ENCODE data around the gene NOLC1. TPM values are rescaled to one million over a fixed set of nuclear protein-coding genes. Genes with fewer than 3 reads are reported as not detected.

NOLC1 gene
- total RNA-seq (45.0 and 50.2 TPM in 2 replicates), polyA plus RNA-seq (32.9 and 67.2 TPM in 2 replicates), polyA minus RNA-seq (22.2 and 24.5 TPM in 2 replicates)
- 47.5 TPM for total RNA-seq (2013)

- H3K27me3 Mint-ChIP-seq: no peaks in the 10 kb centered on the region
- peak; percentile 97 for ATAC-seq (ENCODE audit: low read depth)
- Histone ChIP-seq H2AFZ (ENCODE audit: insufficient read depth, low read depth, low read length, poor library complexity, severe bottlenecking) (peak within 1 kb of the TSS; percentile 89), H3K4me3 (ENCODE audit: control extremely low read depth in 1 of 5, extremely low read depth in 1 of 5, insufficient read depth in 1 of 5, low read depth in 2 of 5, low read length in 4 of 5) (peak within 1 kb of the TSS; percentile 22 to 99 (median 96)), H3K9me3 (ENCODE audit: control extremely low read depth in 1 of 3, control insufficient read depth in 2 of 3, insufficient read depth in 1 of 3, low read length in 2 of 3) (peaks cover 0 to 5% (median 0%) of the 10 kb centered on the region in 3 donors), H3K9ac (ENCODE audit: low read length) (peak within 1 kb of the TSS; percentile 99), H3K79me2 (ENCODE audit: control insufficient read depth, insufficient read depth, low read length) (peaks cover 48% of the 10 kb centered on the region), H3K4me1 (ENCODE audit: control insufficient read depth in 2 of 2, insufficient read depth in 2 of 2, low read length in 2 of 2) (peaks cover 15 to 24% of the 10 kb centered on the region in 2 donors), H3K4me2 (replicated peaks; ENCODE audit: low read depth, low read length, poor library complexity, severe bottlenecking) (peak within 1 kb of the TSS; percentile 95), H3K36me3 (replicated peaks in 1 of 2; ENCODE audit: control extremely low read depth in 1 of 2, control insufficient read depth in 1 of 2, extremely low read depth in 1 of 2, insufficient read depth in 2 of 2, low read length in 1 of 2) (peaks cover 0 to 45% of the 10 kb centered on the region in 2 experiments), H3K27me3 (replicated peaks in 1 of 4; ENCODE audit: control extremely low read depth in 1 of 4, control insufficient read depth in 3 of 4, insufficient read depth in 4 of 4, low read length in 3 of 4) (no peaks in the 10 kb centered on the region), H3K27ac (ENCODE audit: low read length in 2 of 2) (peak within 1 kb of the TSS; percentile 85 to 93), H4K20me1 (ENCODE audit: control insufficient read depth, insufficient read depth, low read length, poor library complexity, severe bottlenecking) (peaks cover 33% of the 10 kb centered on the region)
- ChIA-PET CTCF (interaction anchor here (0.6 to 1.4 kb wide), 6 partner anchors 17 to 272 kb away, joined by 3 to 5 read pairs (median 3); partner anchors contain the start of gene PPRC1), POLR2A (interaction anchor here (0.6 to 1.3 kb wide), 5 partner anchors 29 to 492 kb away, joined by 3 to 6 read pairs (median 3); partner anchors contain the start of genes LDB1, NPM3 and TRIM8)
- no peaks in the 10 kb centered on the region for H3K9me3 Mint-ChIP-seq (ENCODE audit: insufficient read depth)
- intact Hi-C loops (cut with micrococcal nuclease): loop anchor here (1.0 to 5.0 kb wide), 12 partner anchors 20 to 1245 kb away; partner anchors contain the start of genes ARL3, ARMH3, ATP5MK and FBXL15
- H3K27ac Mint-ChIP-seq: peak within 1 kb of the TSS; percentile 95
- H3K4me1 Mint-ChIP-seq: peaks cover 36% of the 10 kb centered on the region
- peak within 1 kb of the TSS; percentile 95 for H3K4me3 Mint-ChIP-seq
- 7% methylated on average over 55 of the region's 59 CpGs for WGBS (ENCODE audit: insufficient coverage)
- DNase-seq: peak; percentile 100
- TF ChIP-seq EZH2 (IDR thresholded peaks at IDR 0.05; ENCODE audit: borderline replicate concordance, insufficient read depth, low read depth, low read length, poor library complexity, severe bottlenecking): no peak
- TF ChIP-seq, protein P1, sequence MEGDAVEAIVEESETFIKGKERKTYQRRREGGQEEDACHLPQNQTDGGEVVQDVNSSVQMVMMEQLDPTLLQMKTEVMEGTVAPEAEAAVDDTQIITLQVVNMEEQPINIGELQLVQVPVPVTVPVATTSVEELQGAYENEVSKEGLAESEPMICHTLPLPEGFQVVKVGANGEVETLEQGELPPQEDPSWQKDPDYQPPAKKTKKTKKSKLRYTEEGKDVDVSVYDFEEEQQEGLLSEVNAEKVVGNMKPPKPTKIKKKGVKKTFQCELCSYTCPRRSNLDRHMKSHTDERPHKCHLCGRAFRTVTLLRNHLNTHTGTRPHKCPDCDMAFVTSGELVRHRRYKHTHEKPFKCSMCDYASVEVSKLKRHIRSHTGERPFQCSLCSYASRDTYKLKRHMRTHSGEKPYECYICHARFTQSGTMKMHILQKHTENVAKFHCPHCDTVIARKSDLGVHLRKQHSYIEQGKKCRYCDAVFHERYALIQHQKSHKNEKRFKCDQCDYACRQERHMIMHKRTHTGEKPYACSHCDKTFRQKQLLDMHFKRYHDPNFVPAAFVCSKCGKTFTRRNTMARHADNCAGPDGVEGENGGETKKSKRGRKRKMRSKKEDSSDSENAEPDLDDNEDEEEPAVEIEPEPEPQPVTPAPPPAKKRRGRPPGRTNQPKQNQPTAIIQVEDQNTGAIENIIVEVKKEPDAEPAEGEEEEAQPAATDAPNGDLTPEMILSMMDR (IDR thresholded peaks at IDR 0.05): no peak
Observed at GRCh38 chr10:102151774-102152544, at the start of gene NOLC1. NOLC1 (plus strand) TSS chr10:102152389; CDS start chr10:102152411, 22 bp downstream.

DNA sequence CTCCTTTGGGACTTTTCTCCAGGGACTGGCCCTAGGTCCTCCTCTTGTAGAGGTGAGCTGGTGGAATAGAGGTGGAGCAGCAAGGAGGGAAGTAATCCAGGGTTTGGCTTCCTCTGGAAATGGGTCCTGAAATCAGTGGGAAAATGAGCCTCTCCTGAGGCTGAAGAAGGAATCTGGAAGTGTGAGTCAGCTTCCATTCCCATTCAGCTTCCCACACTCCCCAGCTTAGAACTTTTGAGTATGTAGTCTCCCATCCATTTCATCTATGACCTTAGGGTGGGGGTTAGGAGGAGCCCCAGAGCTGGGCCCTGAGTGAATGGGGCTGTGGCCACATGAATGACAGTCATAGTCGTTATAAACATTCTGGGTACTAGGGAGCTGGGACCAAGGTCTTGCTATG, 49.8 kb upstream of the NOLC1 start:
- H3K27ac Mint-ChIP-seq: no peak overlapping the region
- no peak overlapping the region for H2AFZ ChIP-seq (ENCODE audit: insufficient read depth, low read depth, low read length, poor library complexity, severe bottlenecking)
- no peaks in the 10 kb centered on the region for H3K9me3 ChIP-seq (ENCODE audit: control extremely low read depth in 1 of 3, control insufficient read depth in 2 of 3, insufficient read depth in 1 of 3, low read length in 2 of 3)
- no peaks in the 10 kb centered on the region for H3K27me3 Mint-ChIP-seq
- intact Hi-C loops (cut with micrococcal nuclease): no loop called here
- ATAC-seq (ENCODE audit: low read depth): no peak
- no peaks in the 10 kb centered on the region for H3K9me3 Mint-ChIP-seq (ENCODE audit: insufficient read depth)
- DNase-seq: no peak
- H3K4me2 ChIP-seq (replicated peaks; ENCODE audit: low read depth, low read length, poor library complexity, severe bottlenecking): no peak overlapping the region
- H4K20me1 ChIP-seq (ENCODE audit: control insufficient read depth, insufficient read depth, low read length, poor library complexity, severe bottlenecking): peaks cover 7% of the 10 kb centered on the region
- H3K4me1 ChIP-seq (ENCODE audit: control insufficient read depth in 2 of 2, insufficient read depth in 2 of 2, low read length in 2 of 2): no peaks in the 10 kb centered on the region
- H3K27me3 ChIP-seq (replicated peaks in 1 of 4; ENCODE audit: control extremely low read depth in 1 of 4, control insufficient read depth in 3 of 4, insufficient read depth in 4 of 4, low read length in 3 of 4): no peaks in the 10 kb centered on the region
- no peak overlapping the region for H3K4me3 Mint-ChIP-seq
- ChIA-PET CTCF (interaction anchor here (0.8 to 5.6 kb wide), 3 partner anchors 10 to 67 kb away, joined by 3 to 22 read pairs (median 3); no protein-coding TSS in a partner anchor), POLR2A (no interaction called here)
- H3K79me2 ChIP-seq (ENCODE audit: control insufficient read depth, insufficient read depth, low read length): no peaks in the 10 kb centered on the region
- peaks cover 7% of the 10 kb centered on the region for H3K4me1 Mint-ChIP-seq
- H3K4me3 ChIP-seq (ENCODE audit: control extremely low read depth in 1 of 5, extremely low read depth in 1 of 5, insufficient read depth in 1 of 5, low read depth in 2 of 5, low read length in 4 of 5): no peak overlapping the region
- H3K9ac ChIP-seq (ENCODE audit: low read length): no peak overlapping the region
- WGBS (ENCODE audit: insufficient coverage): no CpG with 5 or more reads among the region's 1 CpG
- TF ChIP-seq EZH2 (IDR thresholded peaks at IDR 0.05; ENCODE audit: borderline replicate concordance, insufficient read depth, low read depth, low read length, poor library complexity, severe bottlenecking): no peak
- TF ChIP-seq, protein P1 (IDR thresholded peaks at IDR 0.05): no peak
- H3K36me3 ChIP-seq (replicated peaks in 1 of 2; ENCODE audit: control extremely low read depth in 1 of 2, control insufficient read depth in 1 of 2, extremely low read depth in 1 of 2, insufficient read depth in 2 of 2, low read length in 1 of 2): peaks cover 0 to 9% of the 10 kb centered on the region in 2 experiments
- no peak overlapping the region for H3K27ac ChIP-seq (ENCODE audit: low read length in 2 of 2)
